SU-DHL-6 (cell line): ENCODE data around the gene DSCAML1.

Experiments used
- H2AFZ ChIP-seq: fragments of 200-600 bp; sonication (generic); 2 replicates; pipeline ENCODE4 v1.6.1; 2014; ENCODE audit warnings: low read depth, mild to moderate bottlenecking, moderate library complexity, mixed read lengths, antibody characterized with exemption, low read length; ENCODE audit not compliant: severe bottlenecking
- H3F3A ChIP-seq: fragments of 200-600 bp; shearing (Covaris generic); 2 replicates; pipeline ENCODE4 v1.6.0; 2016; ENCODE audit warnings: antibody characterized with exemption, mild to moderate bottlenecking; ENCODE audit not compliant: insufficient read depth
- H3K27ac ChIP-seq: fragments of 200-600 bp; sonication (generic); 2 replicates; pipeline ENCODE4 v1.5.1; 2016; ENCODE audit warnings: low read depth, mild to moderate bottlenecking, low read length, moderate library complexity, mixed read lengths
- H3K27me3 ChIP-seq: fragments of 200-600 bp; sonication (generic), shearing (Covaris generic); 2 replicates; pipeline ENCODE4 v1.6.0; 2014; ENCODE audit warnings: mild to moderate bottlenecking, low read length
- H3K36me3 ChIP-seq: fragments of 200-600 bp; sonication (generic); 2 replicates; pipeline ENCODE4 v1.6.1; 2014; ENCODE audit warnings: mild to moderate bottlenecking, low read length, mixed read lengths
- H3K4me2 ChIP-seq: fragments of 300-600, 200-600 bp; shearing (Covaris generic), sonication (generic); 2 replicates; pipeline ENCODE4 v1.6.0; 2014; ENCODE audit warnings: low read length, low read depth, mild to moderate bottlenecking; ENCODE audit not compliant: poor library complexity, severe bottlenecking
- H3K4me3 ChIP-seq: fragments of 200-600 bp; sonication (generic); 2 replicates; pipeline ENCODE4 v1.5.1; 2014; ENCODE audit warnings: antibody characterized with exemption, low read length, mild to moderate bottlenecking, mixed read lengths; ENCODE audit not compliant: insufficient read depth, poor library complexity, severe bottlenecking
- H3K79me2 ChIP-seq: fragments of 200-600 bp; sonication (generic); 2 replicates; pipeline ENCODE4 v1.6.1; 2014; ENCODE audit warnings: mild to moderate bottlenecking, low read length, moderate library complexity; ENCODE audit not compliant: insufficient read depth
- H3K9ac ChIP-seq: fragments of 200-600 bp; sonication (generic); 2 replicates; pipeline ENCODE4 v1.7.0; 2014; ENCODE audit warnings: mild to moderate bottlenecking, low read length
- H3K9me2 ChIP-seq: fragments of 200-600 bp; sonication (generic); replicated peaks from 2 replicates; pipeline ENCODE4 v1.6.1; 2014; ENCODE audit warnings: low read length; ENCODE audit not compliant: insufficient read depth
- H3K9me3 ChIP-seq: fragments of 200-600 bp; sonication (generic); 2 replicates; pipeline ENCODE4 v1.6.1; 2014; ENCODE audit warnings: low read length, mixed read lengths; ENCODE audit not compliant: insufficient read depth
- H4K20me1 ChIP-seq: fragments of 200-600 bp; sonication (generic); 2 replicates; pipeline ENCODE4 v1.6.1; 2014; ENCODE audit warnings: low read depth, mild to moderate bottlenecking, antibody characterized with exemption, low read length, moderate library complexity, mixed read lengths
- EZH2phosphoT487 ChIP-seq: fragments of 200-600 bp; sonication (generic), shearing (Covaris generic); conservative IDR thresholded peaks from 2 replicates; pipeline ENCODE4 v1.6.1; 2018; ENCODE audit warnings: mild to moderate bottlenecking, antibody characterized with exemption, low read length, moderate library complexity, mixed read lengths
- TF ChIP-seq, protein P1 (sequence below): fragments of 200-600 bp; sonication (generic); IDR thresholded peaks from one replicate; pipeline ENCODE4 v1.5.1; 2017; ENCODE audit warnings: antibody characterized with exemption, mild to moderate bottlenecking, low read length, moderate library complexity; ENCODE audit not compliant: insufficient read depth, poor library complexity, severe bottlenecking

The DSCAML1 gene

GRCh38 chr11:117678658-117679406 is 118.2 kb downstream of the DSCAML1 start:
- H3K27me3 ChIP-seq, result no peaks in the 10 kb centered on the region
- H4K20me1 ChIP-seq, result no peaks in the 10 kb centered on the region
- TF ChIP-seq, protein P1, sequence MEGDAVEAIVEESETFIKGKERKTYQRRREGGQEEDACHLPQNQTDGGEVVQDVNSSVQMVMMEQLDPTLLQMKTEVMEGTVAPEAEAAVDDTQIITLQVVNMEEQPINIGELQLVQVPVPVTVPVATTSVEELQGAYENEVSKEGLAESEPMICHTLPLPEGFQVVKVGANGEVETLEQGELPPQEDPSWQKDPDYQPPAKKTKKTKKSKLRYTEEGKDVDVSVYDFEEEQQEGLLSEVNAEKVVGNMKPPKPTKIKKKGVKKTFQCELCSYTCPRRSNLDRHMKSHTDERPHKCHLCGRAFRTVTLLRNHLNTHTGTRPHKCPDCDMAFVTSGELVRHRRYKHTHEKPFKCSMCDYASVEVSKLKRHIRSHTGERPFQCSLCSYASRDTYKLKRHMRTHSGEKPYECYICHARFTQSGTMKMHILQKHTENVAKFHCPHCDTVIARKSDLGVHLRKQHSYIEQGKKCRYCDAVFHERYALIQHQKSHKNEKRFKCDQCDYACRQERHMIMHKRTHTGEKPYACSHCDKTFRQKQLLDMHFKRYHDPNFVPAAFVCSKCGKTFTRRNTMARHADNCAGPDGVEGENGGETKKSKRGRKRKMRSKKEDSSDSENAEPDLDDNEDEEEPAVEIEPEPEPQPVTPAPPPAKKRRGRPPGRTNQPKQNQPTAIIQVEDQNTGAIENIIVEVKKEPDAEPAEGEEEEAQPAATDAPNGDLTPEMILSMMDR, result no peak
- no peaks in the 10 kb centered on the region for H3K36me3 ChIP-seq
- no peak overlapping the region for H3K27ac ChIP-seq
- H3K79me2 ChIP-seq, result no peaks in the 10 kb centered on the region
- H3K4me2 ChIP-seq, result no peak overlapping the region
- H3K4me3 ChIP-seq, result no peak overlapping the region
- no peaks in the 10 kb centered on the region for H3K9me2 ChIP-seq
- H2AFZ ChIP-seq, result no peak overlapping the region
- no peaks in the 10 kb centered on the region for H3K9me3 ChIP-seq
- H3F3A ChIP-seq, result no peaks in the 10 kb centered on the region
- no peak overlapping the region for H3K9ac ChIP-seq

DNA sequence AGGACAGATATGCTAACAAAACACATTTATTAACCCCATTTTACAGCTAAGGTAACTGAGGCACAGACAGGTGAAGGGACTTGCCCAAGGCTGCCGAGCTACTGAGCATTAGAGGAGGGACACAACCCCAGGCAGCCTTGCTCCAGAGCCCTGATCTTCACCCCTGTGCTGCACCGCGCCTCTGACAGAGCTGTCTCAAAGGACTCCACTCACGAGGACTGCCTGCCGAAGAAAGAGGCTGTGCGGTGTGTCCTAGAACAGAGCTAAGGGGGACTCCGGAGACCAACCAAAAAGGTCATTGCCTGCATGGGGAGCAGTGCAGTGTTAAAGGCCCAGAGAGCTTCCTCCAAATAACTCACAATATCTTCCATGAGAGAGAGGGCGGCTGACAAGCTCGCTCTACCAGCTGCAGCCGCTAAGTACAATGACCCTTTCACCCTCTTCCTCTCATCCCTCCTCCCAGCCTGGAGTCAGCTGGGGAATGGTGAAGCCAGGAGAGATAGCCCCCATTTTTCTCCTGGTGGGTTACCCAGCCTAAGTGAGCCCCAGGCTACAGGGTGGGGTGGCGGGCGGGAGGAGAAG is 119.2 kb downstream of the DSCAML1 start:
- Histone ChIP-seq H3K4me2 (no peak overlapping the region), H3F3A (no peaks in the 10 kb centered on the region), H3K9ac (no peak overlapping the region), H2AFZ (no peak overlapping the region), H3K9me2 (no peaks in the 10 kb centered on the region), H4K20me1 (no peaks in the 10 kb centered on the region), H3K36me3 (no peaks in the 10 kb centered on the region), H3K79me2 (no peaks in the 10 kb centered on the region), H3K27ac (no peak overlapping the region), H3K9me3 (no peaks in the 10 kb centered on the region), H3K27me3 (no peaks in the 10 kb centered on the region), H3K4me3 (no peak overlapping the region)
- TF ChIP-seq EZH2phosphoT487, result no peak
- TF ChIP-seq, protein P1, result no peak

DNA sequence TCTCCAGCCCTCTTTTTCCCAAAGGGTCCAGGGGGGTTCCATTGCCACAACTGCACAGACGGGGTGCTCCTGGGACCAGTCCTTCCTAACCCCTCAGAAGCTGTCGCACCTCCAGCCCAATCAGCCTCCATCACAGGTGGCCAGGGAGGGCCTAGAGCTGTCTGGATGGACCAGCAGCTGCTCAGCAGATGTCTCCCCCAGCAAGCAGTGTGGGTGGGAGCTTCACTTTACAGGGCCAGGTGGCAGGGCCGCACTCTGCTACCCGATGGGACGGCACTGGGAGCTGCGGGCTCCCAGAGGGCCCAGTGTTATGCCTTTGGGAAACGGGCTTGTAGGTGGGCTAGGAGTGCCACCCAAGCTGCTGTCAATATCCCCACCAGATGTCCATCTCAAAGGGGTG is 120.5 kb downstream of the DSCAML1 start:
- no peak overlapping the region for H3K27ac ChIP-seq
- H3F3A ChIP-seq, result no peaks in the 10 kb centered on the region
- H3K9me3 ChIP-seq, result no peaks in the 10 kb centered on the region
- H3K9ac ChIP-seq, result no peak overlapping the region
- H2AFZ ChIP-seq, result no peak overlapping the region
- no peaks in the 10 kb centered on the region for H3K9me2 ChIP-seq
- no peaks in the 10 kb centered on the region for H4K20me1 ChIP-seq
- no peaks in the 10 kb centered on the region for H3K27me3 ChIP-seq
- H3K79me2 ChIP-seq, result no peaks in the 10 kb centered on the region
- no peak overlapping the region for H3K4me3 ChIP-seq
- H3K36me3 ChIP-seq, result no peaks in the 10 kb centered on the region
- H3K4me2 ChIP-seq, result no peak overlapping the region
- TF ChIP-seq, protein P1, result no peak
- TF ChIP-seq EZH2phosphoT487, result no peak
